SK-N-SH treated with all-trans-retinoic acid at 6 μM for 48 hours (cell line): ENCODE data around the gene OR2AT4.

Experiments used
- ATAC-seq: fragments of 200-7000 bp; cut with Tn5 transposase; 3 replicates; pipeline ENCODE4 v1.9.1; 2020; ENCODE audit warnings: mild to moderate bottlenecking, moderate library complexity
- ARNTL ChIP-seq: fragments of 450-650 bp; formaldehyde crosslinking; IDR thresholded peaks from 2 replicates; pipeline ENCODE4 v1.5.0; 2020; ENCODE audit warnings: low read depth, mild to moderate bottlenecking, moderate library complexity, borderline replicate concordance
- BACH2 ChIP-seq: fragments of 250-450 bp; sonication (Bioruptor Pico); IDR thresholded peaks from 2 replicates; pipeline ENCODE4 v1.9.0; 2021; ENCODE audit warnings: mild to moderate bottlenecking, borderline replicate concordance
- CSDC2 ChIP-seq: fragments of 250-450 bp; sonication (Bioruptor Pico); IDR thresholded peaks from 2 replicates; pipeline ENCODE4 v1.5.0; 2020; ENCODE audit warnings: mild to moderate bottlenecking, moderate library complexity
- ESRRG ChIP-seq: fragments of 250-450 bp; sonication (Bioruptor Pico); IDR thresholded peaks from 2 replicates; pipeline ENCODE4 v1.6.1; 2021; ENCODE audit warnings: mild to moderate bottlenecking
- GLIS3 ChIP-seq: fragments of 250-450 bp; sonication (Bioruptor Pico); IDR thresholded peaks from 2 replicates; pipeline ENCODE4 v1.5.0; 2020; ENCODE audit warnings: mild to moderate bottlenecking, moderate library complexity
- ISL1 ChIP-seq: fragments of 250-450 bp; sonication (Bioruptor Pico); IDR thresholded peaks from 2 replicates; pipeline ENCODE4 v2.1.2; 2022; ENCODE audit warnings: mild to moderate bottlenecking, moderate library complexity
- OSR1 ChIP-seq: fragments of 250-450 bp; sonication (Bioruptor Pico); IDR thresholded peaks from 2 replicates; pipeline ENCODE4 v1.8.0; 2022; ENCODE audit warnings: moderate library complexity, mild to moderate bottlenecking, inconsistent platforms
- PPARA ChIP-seq: fragments of 250-450 bp; sonication (Bioruptor Pico); IDR thresholded peaks from 2 replicates; pipeline ENCODE4 v1.5.0; 2020; ENCODE audit warnings: mild to moderate bottlenecking, borderline replicate concordance
- RARB ChIP-seq: fragments of 250-450 bp; sonication (Bioruptor Pico); IDR thresholded peaks from 2 replicates; pipeline ENCODE4 v1.8.0; 2021; ENCODE audit warnings: mild to moderate bottlenecking, moderate library complexity
- SNAI2 ChIP-seq: fragments of 250-450 bp; sonication (Bioruptor Pico); IDR thresholded peaks from 2 replicates; pipeline ENCODE4 v1.5.0; 2020; ENCODE audit warnings: mild to moderate bottlenecking, moderate library complexity
- TCF4 ChIP-seq: fragments of 250-450 bp; sonication (Bioruptor Pico); IDR thresholded peaks from 2 replicates; pipeline ENCODE4 v1.8.0; 2021; ENCODE audit warnings: mild to moderate bottlenecking, moderate library complexity, borderline replicate concordance
- TOX ChIP-seq: fragments of 250-450 bp; sonication (Bioruptor Pico); IDR thresholded peaks from 2 replicates; pipeline ENCODE4 v1.8.0; 2021; ENCODE audit warnings: mild to moderate bottlenecking, moderate library complexity, borderline replicate concordance
- ZC3H10 ChIP-seq: fragments of 250-450 bp; sonication (Bioruptor Pico); IDR thresholded peaks from 2 replicates; pipeline ENCODE4 v1.5.1; 2021; ENCODE audit warnings: mild to moderate bottlenecking, moderate library complexity
- ZFP3 ChIP-seq: fragments of 250-450 bp; sonication (Bioruptor Pico); IDR thresholded peaks from 2 replicates; pipeline ENCODE4 v1.5.0; 2020; ENCODE audit warnings: mild to moderate bottlenecking, moderate library complexity
- ZNF565 ChIP-seq: fragments of 450-650 bp; formaldehyde crosslinking; conservative IDR thresholded peaks from 2 replicates; pipeline ENCODE4 v1.5.0; 2020; ENCODE audit warnings: low read depth, mild to moderate bottlenecking, moderate library complexity
- ZNF70 ChIP-seq: fragments of 450-650 bp; formaldehyde crosslinking; IDR thresholded peaks from 2 replicates; pipeline ENCODE4 v1.5.0; 2020; ENCODE audit warnings: mild to moderate bottlenecking, moderate library complexity
- ZNF8 ChIP-seq: fragments of 450-650 bp; formaldehyde crosslinking; IDR thresholded peaks from 2 replicates; pipeline ENCODE4 v1.5.0; 2020; ENCODE audit warnings: mild to moderate bottlenecking, moderate library complexity
- TF ChIP-seq, protein P1 (sequence below): fragments of 250-450 bp; sonication (Bioruptor Pico); IDR thresholded peaks from 2 replicates; pipeline ENCODE4 v1.5.1; 2020; ENCODE audit warnings: low read depth, mild to moderate bottlenecking, moderate library complexity
- TF ChIP-seq, protein P2 (sequence below): fragments of 250-450 bp; sonication (Bioruptor Pico); IDR thresholded peaks from 2 replicates; pipeline ENCODE4 v1.8.0; 2021; ENCODE audit warnings: low read depth, mild to moderate bottlenecking, moderate library complexity, borderline replicate concordance
- TF ChIP-seq, protein P3 (sequence below): fragments of 250-450 bp; sonication (Bioruptor Pico); IDR thresholded peaks from 2 replicates; pipeline ENCODE4 v1.8.0; 2020; ENCODE audit warnings: mild to moderate bottlenecking, moderate library complexity, borderline replicate concordance
- TF ChIP-seq, protein P4 (sequence below): fragments of 250-450 bp; sonication (Bioruptor Pico); IDR thresholded peaks from 2 replicates; pipeline ENCODE4 v1.5.1; 2021; ENCODE audit warnings: mild to moderate bottlenecking, moderate library complexity

Gene OR2AT4

DNA sequence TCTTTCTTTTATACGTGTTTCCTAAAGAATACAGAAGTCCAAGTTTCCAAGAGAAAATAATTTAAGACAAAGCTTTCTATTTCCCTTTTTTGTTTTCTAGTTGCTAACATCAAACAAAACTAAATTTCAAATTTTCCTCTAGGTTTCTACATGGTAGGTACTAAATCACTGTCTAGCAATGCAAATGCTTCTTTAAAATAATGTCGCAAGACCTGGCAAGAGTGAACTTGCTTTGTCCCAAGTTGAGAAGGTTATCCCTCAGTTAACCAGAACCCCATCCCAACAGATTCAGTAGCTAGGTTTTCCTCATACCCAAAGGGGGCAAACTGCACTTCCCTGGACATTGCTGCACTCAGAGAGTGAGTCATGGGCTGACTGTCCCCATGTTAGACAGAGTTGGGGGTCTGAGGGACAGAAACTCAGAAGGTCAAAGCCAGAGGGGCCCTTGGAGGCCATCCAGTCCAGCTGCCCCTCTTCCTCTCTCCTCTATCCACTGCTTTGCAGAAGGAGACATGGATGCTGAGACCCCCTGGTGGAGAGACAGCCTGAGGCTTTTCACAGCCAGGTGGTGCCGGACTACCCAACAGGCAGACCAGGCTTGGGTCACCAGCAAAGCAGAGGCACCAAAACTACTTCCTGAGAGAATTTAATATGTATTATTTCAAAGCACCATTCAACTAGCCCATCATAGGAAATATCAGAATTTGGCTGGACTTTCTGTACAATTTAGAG is 23.1 kb downstream of the OR2AT4 start:
- TF ChIP-seq ZNF565 (no peak), ARNTL (CRISPR knock-in tag) (no peak), ZC3H10 (no peak), CSDC2 (CRISPR knock-in tag) (no peak), OSR1 (CRISPR knock-in tag) (no peak), PPARA (CRISPR knock-in tag) (no peak), ZNF8 (no peak), ISL1 (CRISPR knock-in tag) (no peak), TCF4 (CRISPR knock-in tag) (no peak), ESRRG (CRISPR knock-in tag) (no peak), GLIS3 (CRISPR knock-in tag) (no peak), RARB (CRISPR knock-in tag) (no peak), BACH2 (CRISPR knock-in tag) (no peak), SNAI2 (CRISPR knock-in tag) (no peak)
- TF ChIP-seq, protein P1, sequence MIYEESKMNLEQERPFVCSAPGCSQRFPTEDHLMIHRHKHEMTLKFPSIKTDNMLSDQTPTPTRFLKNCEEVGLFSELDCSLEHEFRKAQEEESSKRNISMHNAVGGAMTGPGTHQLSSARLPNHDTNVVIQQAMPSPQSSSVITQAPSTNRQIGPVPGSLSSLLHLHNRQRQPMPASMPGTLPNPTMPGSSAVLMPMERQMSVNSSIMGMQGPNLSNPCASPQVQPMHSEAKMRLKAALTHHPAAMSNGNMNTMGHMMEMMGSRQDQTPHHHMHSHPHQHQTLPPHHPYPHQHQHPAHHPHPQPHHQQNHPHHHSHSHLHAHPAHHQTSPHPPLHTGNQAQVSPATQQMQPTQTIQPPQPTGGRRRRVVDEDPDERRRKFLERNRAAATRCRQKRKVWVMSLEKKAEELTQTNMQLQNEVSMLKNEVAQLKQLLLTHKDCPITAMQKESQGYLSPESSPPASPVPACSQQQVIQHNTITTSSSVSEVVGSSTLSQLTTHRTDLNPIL (CRISPR knock-in tag), result no peak
- TF ChIP-seq, protein P2, sequence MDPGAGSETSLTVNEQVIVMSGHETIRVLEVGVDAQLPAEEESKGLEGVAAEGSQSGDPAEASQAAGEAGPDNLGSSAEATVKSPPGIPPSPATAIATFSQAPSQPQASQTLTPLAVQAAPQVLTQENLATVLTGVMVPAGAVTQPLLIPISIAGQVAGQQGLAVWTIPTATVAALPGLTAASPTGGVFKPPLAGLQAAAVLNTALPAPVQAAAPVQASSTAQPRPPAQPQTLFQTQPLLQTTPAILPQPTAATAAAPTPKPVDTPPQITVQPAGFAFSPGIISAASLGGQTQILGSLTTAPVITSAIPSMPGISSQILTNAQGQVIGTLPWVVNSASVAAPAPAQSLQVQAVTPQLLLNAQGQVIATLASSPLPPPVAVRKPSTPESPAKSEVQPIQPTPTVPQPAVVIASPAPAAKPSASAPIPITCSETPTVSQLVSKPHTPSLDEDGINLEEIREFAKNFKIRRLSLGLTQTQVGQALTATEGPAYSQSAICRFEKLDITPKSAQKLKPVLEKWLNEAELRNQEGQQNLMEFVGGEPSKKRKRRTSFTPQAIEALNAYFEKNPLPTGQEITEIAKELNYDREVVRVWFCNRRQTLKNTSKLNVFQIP (CRISPR knock-in tag), result no peak
- no peak for ATAC-seq

DNA sequence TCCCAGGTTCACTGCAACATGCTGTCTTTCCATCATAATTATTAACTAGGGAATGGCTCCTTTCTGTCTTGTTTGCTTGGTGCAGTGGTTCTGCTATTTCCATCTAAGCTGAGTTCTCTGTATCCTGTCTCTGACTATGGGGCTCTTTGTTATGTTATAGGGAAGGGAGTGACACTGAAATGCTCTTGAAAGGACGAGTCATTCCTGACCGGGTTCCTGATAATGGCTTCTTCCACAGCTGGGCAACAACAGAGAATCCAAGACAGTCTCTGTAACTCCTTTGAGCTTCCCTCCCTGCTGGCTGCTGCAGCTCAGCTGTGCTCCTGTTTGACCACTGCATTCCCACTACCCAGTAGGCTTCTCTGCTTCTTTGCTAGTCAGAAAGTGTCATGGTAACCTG is 24.1 kb downstream of the OR2AT4 start:
- ATAC-seq, result no peak
- TF ChIP-seq PPARA (CRISPR knock-in tag) (no peak), GLIS3 (CRISPR knock-in tag) (no peak), TCF4 (CRISPR knock-in tag) (no peak), ARNTL (CRISPR knock-in tag) (no peak), RARB (CRISPR knock-in tag) (no peak), ZNF70 (no peak), ZNF565 (no peak), ZFP3 (CRISPR knock-in tag) (no peak), ZC3H10 (no peak), ISL1 (CRISPR knock-in tag) (no peak), TOX (no peak), ZNF8 (no peak), ESRRG (CRISPR knock-in tag) (no peak), OSR1 (CRISPR knock-in tag) (no peak), CSDC2 (CRISPR knock-in tag) (no peak)
- TF ChIP-seq, protein P3, sequence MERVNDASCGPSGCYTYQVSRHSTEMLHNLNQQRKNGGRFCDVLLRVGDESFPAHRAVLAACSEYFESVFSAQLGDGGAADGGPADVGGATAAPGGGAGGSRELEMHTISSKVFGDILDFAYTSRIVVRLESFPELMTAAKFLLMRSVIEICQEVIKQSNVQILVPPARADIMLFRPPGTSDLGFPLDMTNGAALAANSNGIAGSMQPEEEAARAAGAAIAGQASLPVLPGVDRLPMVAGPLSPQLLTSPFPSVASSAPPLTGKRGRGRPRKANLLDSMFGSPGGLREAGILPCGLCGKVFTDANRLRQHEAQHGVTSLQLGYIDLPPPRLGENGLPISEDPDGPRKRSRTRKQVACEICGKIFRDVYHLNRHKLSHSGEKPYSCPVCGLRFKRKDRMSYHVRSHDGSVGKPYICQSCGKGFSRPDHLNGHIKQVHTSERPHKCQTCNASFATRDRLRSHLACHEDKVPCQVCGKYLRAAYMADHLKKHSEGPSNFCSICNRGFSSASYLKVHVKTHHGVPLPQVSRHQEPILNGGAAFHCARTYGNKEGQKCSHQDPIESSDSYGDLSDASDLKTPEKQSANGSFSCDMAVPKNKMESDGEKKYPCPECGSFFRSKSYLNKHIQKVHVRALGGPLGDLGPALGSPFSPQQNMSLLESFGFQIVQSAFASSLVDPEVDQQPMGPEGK (CRISPR knock-in tag), result no peak
- TF ChIP-seq, protein P1 (CRISPR knock-in tag), result no peak
- TF ChIP-seq, protein P2 (CRISPR knock-in tag), result no peak
- TF ChIP-seq, protein P4, sequence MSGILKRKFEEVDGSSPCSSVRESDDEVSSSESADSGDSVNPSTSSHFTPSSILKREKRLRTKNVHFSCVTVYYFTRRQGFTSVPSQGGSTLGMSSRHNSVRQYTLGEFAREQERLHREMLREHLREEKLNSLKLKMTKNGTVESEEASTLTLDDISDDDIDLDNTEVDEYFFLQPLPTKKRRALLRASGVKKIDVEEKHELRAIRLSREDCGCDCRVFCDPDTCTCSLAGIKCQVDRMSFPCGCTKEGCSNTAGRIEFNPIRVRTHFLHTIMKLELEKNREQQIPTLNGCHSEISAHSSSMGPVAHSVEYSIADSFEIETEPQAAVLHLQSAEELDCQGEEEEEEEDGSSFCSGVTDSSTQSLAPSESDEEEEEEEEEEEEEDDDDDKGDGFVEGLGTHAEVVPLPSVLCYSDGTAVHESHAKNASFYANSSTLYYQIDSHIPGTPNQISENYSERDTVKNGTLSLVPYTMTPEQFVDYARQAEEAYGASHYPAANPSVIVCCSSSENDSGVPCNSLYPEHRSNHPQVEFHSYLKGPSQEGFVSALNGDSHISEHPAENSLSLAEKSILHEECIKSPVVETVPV (CRISPR knock-in tag), result no peak
